COLO668 (cell line): ENCODE results near the gene VSTM5.
"Not testable (repeated sequence)": the region's sequence is repeated elsewhere in the genome, so short reads cannot be mapped to it uniquely, and the experiment has no call there.

ENCODE experiments used
- DNase-seq: peaks from one replicate; lab custom pipeline; 2025; ENCODE audit not compliant: unreplicated experiment; lab: John Stamatoyannopoulos, UW

Gene VSTM5

DNA sequence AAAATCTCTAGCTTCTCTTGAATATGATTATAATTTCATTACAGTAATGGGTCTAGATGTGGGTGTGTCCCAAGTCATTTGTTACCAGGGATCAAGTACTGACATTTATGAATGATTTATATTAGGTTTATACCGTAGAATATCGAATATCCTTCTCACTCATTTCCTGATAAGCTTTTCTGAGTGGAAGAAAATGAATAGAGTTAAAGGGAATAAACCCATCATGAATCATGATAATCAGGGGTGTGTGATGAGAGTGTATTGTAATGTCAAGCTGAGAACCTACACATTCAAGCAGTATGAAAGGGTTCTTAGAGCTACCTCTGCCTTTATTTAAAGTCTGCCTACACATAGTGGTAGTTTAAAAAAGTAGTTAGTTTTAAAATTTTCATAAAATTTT is 49.1 kb downstream of the VSTM5 start:
- DNase-seq = no peak

GRCh38 chr11:93796441-93797231 is 53.8 kb downstream of the VSTM5 start:
- DNase-seq = no peak

DNA sequence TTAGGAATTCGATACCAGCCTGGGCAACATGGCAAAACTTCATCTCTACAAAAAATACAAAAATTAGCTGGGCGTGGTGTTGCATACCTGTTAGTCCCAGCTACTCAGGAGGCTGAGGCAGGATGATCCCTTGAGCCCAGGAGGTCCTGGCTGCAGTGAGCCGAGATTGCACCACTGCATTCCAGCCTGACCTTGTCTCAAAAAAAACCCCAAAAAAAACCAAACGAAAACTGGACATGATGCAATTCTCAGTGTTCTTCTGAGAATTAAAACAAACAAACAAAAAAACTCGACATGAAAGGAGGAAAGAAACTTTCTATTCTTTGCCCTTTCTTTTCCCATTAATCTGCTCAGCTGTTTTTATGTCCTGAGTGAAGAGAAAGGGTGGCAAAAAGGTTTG is 58.9 kb downstream of the VSTM5 start:
- DNase-seq = no peak

DNA sequence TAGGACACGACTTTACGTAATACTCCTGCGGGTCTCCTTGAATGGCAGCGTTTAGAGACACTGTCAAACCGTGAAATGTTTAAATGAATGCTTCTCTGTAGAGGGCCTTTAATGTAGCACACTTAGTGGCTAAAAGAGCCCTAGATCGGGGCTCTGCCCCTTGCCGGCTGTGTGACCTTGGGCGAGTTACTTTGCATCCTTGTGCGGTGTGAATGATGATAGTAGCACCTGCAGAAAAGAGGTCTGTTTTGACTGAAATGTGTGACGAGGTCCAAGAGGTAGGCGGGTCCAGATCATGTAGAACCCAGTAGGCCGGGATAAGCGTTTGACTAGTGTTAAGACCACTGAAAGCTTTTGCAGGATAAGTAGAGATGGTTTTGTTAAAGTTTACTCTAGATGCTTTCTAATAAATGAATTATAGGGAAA is 65.5 kb downstream of the VSTM5 start:
- DNase-seq = no peak

DNA sequence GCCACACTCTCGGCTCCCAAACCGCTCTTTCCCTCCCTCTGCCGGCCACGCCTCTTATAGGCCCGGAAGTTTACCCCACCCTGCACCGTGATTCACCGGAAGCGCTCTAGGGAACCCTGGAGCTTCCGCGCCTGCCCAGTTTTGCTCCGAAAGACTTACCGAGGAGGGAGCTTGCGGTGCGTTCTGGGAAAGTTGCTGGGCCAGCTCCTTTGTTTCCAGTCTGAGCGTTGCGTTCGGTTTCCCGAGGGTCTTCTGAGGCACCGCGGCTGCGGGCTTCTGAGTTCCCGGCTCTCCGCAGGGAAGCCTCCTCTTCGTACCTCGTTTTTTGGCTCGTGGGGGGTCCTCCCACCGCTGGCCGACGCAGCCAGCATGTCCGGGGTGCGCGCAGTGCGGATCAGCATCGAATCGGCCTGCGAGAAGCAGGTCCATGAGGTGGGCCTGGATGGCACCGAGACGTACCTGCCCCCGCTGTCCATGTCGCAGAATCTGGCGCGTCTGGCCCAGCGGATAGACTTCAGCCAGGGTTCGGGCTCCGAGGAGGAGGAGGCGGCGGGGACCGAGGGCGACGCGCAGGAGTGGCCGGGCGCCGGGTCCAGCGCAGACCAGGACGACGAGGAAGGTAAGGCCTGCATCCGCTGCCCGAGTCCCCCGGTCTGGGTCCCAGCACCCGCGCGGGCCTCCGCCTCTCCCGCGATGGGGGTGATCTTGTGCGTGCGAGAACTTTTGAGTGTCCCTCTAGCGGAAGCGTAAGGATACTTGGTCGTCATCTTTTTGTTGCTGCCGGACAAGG is 66.1 kb downstream of the VSTM5 start, which contains the start of gene MED17:
Gene MED17 (plus strand): TSS at position 138 of the 790 bp plus-strand sequence. CDS start 232 bp downstream, at position 370.
- DNase-seq = peak; percentile 93

DNA sequence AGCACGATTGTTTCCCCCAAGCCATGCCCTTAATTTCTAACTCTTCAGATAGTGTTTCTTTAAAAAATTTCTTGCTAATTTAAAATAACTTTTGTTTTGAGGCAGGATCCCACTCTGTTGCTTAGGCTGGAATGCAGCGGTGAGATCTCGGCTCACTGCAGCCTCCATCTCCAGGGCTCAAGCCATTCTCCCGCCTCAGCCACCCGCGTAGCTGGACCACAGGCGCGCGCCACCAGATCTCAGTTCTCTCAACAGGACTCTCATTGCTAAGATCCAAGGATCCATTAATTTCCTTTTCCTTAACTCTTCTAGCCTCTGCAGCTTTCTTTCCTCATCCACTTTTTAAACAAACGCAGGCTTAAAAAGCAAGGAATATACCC is 66.7 kb downstream of the VSTM5 start:
- no peak for DNase-seq

GRCh38 chr11:93783362-93783761 is 67.1 kb downstream of the VSTM5 start:
- no peak for DNase-seq

DNA sequence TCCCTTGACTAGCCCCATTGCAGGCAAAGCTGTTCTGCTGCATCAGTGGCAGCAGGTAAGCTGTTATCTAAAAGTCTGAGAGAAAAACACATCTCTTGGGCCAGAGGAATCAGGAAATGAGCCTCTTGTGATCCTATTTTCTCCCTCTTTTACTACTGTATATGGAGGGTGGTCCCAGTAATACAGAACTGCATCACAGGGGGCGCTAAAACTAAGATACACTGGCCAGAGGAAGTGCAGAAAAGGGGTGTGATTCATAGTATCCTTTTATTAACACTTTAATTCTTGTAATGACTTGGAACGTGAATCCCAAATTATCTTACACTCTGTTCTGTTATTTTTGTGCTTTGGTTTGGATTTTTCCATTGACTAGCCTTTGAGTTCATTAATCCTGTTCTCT is 75.1 kb downstream of the VSTM5 start:
- DNase-seq = peak; percentile 4

- not testable (repeated sequence) for DNase-seq
Observed at GRCh38 chr11:93774560-93774959, 75.9 kb downstream of the VSTM5 start.

GRCh38 chr11:93773601-93774200 is 76.7 kb downstream of the VSTM5 start:
- DNase-seq = no peak

- DNase-seq = no peak
Observed at GRCh38 chr11:93773045-93773477, 77.4 kb downstream of the VSTM5 start.

DNA sequence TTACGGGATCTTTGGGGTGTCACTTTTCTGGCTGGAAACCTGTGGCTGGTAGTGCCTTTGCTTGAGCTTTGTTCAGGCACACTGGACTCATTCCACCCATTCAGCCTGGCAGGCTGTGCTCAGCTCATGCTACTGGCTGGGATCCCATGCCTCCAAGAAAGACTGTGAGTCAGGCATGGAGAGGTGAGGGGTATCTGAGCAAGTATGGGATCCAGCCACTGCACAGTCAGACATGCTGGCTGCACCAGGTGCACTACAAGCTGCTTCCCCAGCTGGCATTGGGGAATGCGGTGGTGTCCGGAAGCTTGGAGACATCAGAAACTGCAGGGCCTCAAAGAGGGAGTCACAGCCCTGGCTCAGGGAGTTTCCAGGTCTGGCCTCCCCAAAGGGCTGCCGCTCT is 78.3 kb downstream of the VSTM5 start:
- DNase-seq = no peak

GRCh38 chr11:93770160-93770559 is 80.3 kb downstream of the VSTM5 start:
- DNase-seq = no peak
